Hepatocyte (in vitro differentiated cells): ENCODE measurements around the gene CHD1. TPM values are rescaled to one million over a fixed set of nuclear protein-coding genes. Genes with fewer than 3 reads are reported as not detected.
"Not testable (repeated sequence)": the region's sequence is repeated elsewhere in the genome, so short reads cannot be mapped to it uniquely, and the experiment has no call there.

Experiments used
- DNase-seq: peaks from one replicate; pipeline ENCODE4 v3.0.0-alpha.2; 2016; ENCODE audit warnings: low spot score
- H2AFZ ChIP-seq: fragments of 200-600 bp; sonication (generic); 2 replicates; pipeline ENCODE4 v1.6.0; 2016; ENCODE audit warnings: antibody characterized with exemption, mild to moderate bottlenecking
- H3K27ac ChIP-seq: fragments of 200-600 bp; sonication (generic); 2 replicates; pipeline ENCODE4 v1.5.1; 2016; ENCODE audit warnings: mild to moderate bottlenecking
- H3K27me3 ChIP-seq: fragments of 200-600 bp; sonication (generic); 2 replicates; pipeline ENCODE4 v1.6.1; 2016
- H3K36me3 ChIP-seq: fragments of 200-600 bp; sonication (generic); replicated peaks from 2 replicates; pipeline ENCODE4 v1.5.1; 2016; ENCODE audit warnings: low read depth; ENCODE audit not compliant: insufficient read depth
- H3K4me1 ChIP-seq: fragments of 200-600 bp; sonication (generic); 2 replicates; pipeline ENCODE4 v1.5.1; 2016; ENCODE audit warnings: mild to moderate bottlenecking, moderate library complexity; ENCODE audit not compliant: insufficient read depth
- H3K4me2 ChIP-seq: fragments of 200-600 bp; sonication (generic); 2 replicates; pipeline ENCODE4 v1.6.0; 2016
- H3K4me3 ChIP-seq: fragments of 200-600 bp; sonication (generic); 2 replicates; pipeline ENCODE4 v1.5.1; 2016; ENCODE audit warnings: mild to moderate bottlenecking
- H3K79me2 ChIP-seq: fragments of 200-600 bp; sonication (generic); 2 replicates; pipeline ENCODE4 v1.6.0; 2017; ENCODE audit warnings: mild to moderate bottlenecking
- H3K9me2 ChIP-seq: fragments of 200-600 bp; sonication (generic); replicated peaks from 2 replicates; pipeline ENCODE4 v1.6.0; 2017; ENCODE audit warnings: mild to moderate bottlenecking; ENCODE audit not compliant: insufficient read depth
- H3K9me3 ChIP-seq: fragments of 200-600 bp; sonication (generic); 2 replicates; pipeline ENCODE4 v1.5.1; 2016; ENCODE audit warnings: low read depth, mild to moderate bottlenecking
- H4K20me1 ChIP-seq: fragments of 200-600 bp; sonication (generic); 2 replicates; pipeline ENCODE4 v1.6.0; 2016; ENCODE audit warnings: mild to moderate bottlenecking; ENCODE audit not compliant: insufficient read depth, poor library complexity, severe bottlenecking
- EZH2 ChIP-seq: fragments of 200-600 bp; sonication (generic); IDR thresholded peaks from 2 replicates; pipeline ENCODE4 v1.6.1; 2016; ENCODE audit warnings: antibody characterized with exemption, mild to moderate bottlenecking, borderline replicate concordance
- EZH2phosphoT487 ChIP-seq: fragments of 200-600 bp; sonication (generic); IDR thresholded peaks from one replicate; pipeline ENCODE4 v1.6.1; 2018; ENCODE audit warnings: antibody characterized with exemption, mild to moderate bottlenecking, low read depth, moderate library complexity; ENCODE audit not compliant: unreplicated experiment, severe bottlenecking
- WGBS: methylation state at CpG from one replicate; pipeline ENCODE4 v1.1.6; 2016; ENCODE audit warnings: low lambda C conversion rate; ENCODE audit errors: missing lambda C conversion rate; 5-methylcytosine and 5-hydroxymethylcytosine counted together
- polyA plus RNA-seq: library from polyadenylated mRNA; unstranded; fragments of >200 nt; fragmentation: Nextera tagmentation; extraction: Ambion mirVana; gene quantifications from 2 replicates; pipeline ENCODE4 v1.2.1, GENCODE V29; 2016
- total RNA-seq: library from RNA; depleted of rRNA; stranded (reverse); fragments of >200 nt; gene quantifications from 2 replicates; pipeline ENCODE4 v1.2.3, GENCODE V29; 2014
- TF ChIP-seq, protein P1 (sequence below): fragments of 200-600 bp; sonication (generic); IDR thresholded peaks from 2 replicates; pipeline ENCODE4 v1.5.1; 2016; ENCODE audit warnings: antibody characterized with exemption, mild to moderate bottlenecking; ENCODE audit not compliant: poor library complexity

CHD1 gene
- total and polyA plus RNA-seq, 2 experiments from 2014 or later, result 14.2 to 81.4 TPM

DNA sequence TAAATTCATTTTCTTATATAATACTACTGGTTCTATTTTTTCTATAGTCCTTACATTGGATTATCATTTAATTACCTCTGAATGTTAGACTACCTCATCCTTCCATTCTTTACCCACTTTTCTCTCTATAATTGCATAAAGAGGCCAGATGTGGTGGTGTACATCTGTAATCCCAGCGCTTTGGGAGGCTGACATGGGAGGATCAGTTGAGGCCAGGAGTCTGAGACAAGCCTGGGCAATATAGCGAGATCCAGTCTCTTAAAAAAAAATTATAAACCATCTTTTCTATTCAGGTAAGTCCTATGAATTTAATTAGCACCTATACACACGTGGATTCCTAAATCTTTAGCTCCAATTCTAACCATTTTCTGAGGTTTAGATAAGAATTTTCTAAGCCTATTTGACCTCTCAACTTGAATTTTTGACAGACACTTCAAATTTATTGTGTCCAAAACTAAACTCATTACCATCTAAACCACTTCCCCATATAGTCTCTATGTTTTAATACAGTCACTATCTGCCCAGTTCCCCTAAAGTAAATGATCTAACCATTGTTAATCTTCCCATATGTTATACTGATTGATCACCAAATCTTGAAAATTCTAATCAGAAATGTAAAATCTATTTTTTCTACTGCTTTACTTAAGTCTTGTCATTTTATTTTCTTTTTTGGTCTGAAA is 33.0 kb upstream of the CHD1 start:
- Histone ChIP-seq H3K4me3 (no peak overlapping the region), H3K27ac (no peak overlapping the region), H3K4me1 (no peaks in the 10 kb centered on the region), H3K79me2 (no peaks in the 10 kb centered on the region), H3K9me3 (no peaks in the 10 kb centered on the region), H4K20me1 (no peaks in the 10 kb centered on the region), H3K4me2 (no peak overlapping the region), H3K9me2 (no peaks in the 10 kb centered on the region), H2AFZ (no peak overlapping the region), H3K36me3 (no peaks in the 10 kb centered on the region), H3K27me3 (no peaks in the 10 kb centered on the region)
- no peak for DNase-seq
- TF ChIP-seq EZH2phosphoT487, result no peak
- TF ChIP-seq, protein P1, sequence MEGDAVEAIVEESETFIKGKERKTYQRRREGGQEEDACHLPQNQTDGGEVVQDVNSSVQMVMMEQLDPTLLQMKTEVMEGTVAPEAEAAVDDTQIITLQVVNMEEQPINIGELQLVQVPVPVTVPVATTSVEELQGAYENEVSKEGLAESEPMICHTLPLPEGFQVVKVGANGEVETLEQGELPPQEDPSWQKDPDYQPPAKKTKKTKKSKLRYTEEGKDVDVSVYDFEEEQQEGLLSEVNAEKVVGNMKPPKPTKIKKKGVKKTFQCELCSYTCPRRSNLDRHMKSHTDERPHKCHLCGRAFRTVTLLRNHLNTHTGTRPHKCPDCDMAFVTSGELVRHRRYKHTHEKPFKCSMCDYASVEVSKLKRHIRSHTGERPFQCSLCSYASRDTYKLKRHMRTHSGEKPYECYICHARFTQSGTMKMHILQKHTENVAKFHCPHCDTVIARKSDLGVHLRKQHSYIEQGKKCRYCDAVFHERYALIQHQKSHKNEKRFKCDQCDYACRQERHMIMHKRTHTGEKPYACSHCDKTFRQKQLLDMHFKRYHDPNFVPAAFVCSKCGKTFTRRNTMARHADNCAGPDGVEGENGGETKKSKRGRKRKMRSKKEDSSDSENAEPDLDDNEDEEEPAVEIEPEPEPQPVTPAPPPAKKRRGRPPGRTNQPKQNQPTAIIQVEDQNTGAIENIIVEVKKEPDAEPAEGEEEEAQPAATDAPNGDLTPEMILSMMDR, result no peak
- TF ChIP-seq EZH2, result no peak
- WGBS, result 93% methylated on average over 3 of the region's 3 CpGs

DNA sequence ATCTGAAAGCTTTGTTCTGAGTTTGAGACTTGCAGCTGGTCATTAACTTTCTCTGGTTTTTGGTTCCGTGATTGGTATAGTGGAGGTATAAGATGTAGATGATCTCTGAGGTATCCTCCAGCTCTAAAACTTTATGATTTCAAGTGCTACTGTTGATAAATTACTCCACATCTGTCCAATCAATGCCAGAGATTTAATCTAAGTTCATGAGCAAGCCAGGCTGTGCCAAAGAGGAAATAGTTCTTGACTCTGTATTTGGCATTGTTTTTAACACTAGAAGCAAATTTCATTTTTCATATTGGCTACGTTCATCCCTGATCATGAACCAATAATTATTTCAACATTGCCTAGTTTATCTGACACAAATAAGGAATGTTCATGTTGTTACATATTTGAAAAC is 28.5 kb upstream of the CHD1 start:
- Histone ChIP-seq H3K9me2 (no peaks in the 10 kb centered on the region), H3K27me3 (no peaks in the 10 kb centered on the region), H3K36me3 (no peaks in the 10 kb centered on the region), H3K79me2 (no peaks in the 10 kb centered on the region), H3K27ac (no peak overlapping the region), H3K4me2 (no peak overlapping the region), H2AFZ (no peak overlapping the region), H3K4me1 (no peaks in the 10 kb centered on the region), H3K9me3 (no peaks in the 10 kb centered on the region), H3K4me3 (no peak overlapping the region), H4K20me1 (no peaks in the 10 kb centered on the region)
- no peak for DNase-seq
- 91% methylated on average over 2 of the region's 2 CpGs for WGBS
- TF ChIP-seq, protein P1, result no peak
- TF ChIP-seq EZH2phosphoT487, result no peak

DNA sequence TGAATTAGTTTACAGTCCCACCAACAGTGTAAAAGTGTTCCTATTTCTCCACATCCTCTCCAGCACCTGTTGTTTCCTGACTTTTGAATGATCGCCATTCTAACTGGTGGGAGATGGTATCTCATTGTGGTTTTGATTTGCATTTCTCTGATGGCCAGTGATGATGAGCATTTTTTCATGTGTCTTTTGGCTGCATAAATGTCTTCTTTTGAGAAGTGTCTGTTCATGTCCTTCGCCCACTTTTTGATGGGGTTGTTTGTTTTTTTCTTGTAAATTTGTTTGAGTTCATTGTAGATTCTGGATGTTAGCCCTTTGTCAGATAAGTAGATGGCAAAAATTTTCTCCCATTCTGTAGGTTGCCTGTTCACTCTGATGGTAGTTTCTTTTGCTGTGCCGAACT is 27.1 kb upstream of the CHD1 start:
- H4K20me1 ChIP-seq, H3K27me3 ChIP-seq, H3K79me2 ChIP-seq, H3K4me3 ChIP-seq, H3K4me2 ChIP-seq, H3K9me3 ChIP-seq, H3K27ac ChIP-seq, H3K4me1 ChIP-seq, DNase-seq, H3K36me3 ChIP-seq, H2AFZ ChIP-seq, H3K9me2 ChIP-seq: not testable (repeated sequence)
- 97% methylated on average over 3 of the region's 3 CpGs for WGBS

DNA sequence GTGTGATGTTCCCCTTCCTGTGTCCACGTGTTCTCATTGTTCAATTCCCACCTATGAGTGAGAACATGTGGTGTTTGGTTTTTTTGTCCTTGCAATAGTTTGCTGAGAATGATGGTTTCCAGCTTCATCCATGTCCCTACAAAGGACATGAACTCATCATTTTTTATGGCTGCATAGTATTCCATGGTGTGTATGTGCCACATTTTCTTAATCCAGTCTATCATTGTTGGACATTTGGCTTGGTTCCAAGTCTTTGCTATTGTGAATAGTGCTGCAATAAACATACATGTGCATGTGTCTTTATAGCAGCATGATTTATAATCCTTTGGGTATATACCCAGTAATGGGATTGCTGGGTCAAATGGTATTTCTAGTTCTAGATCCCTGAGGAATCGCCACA is 26.7 kb upstream of the CHD1 start:
- not testable (repeated sequence) for H3K9me2 ChIP-seq, H3K9me3 ChIP-seq, H2AFZ ChIP-seq, H3K4me1 ChIP-seq, H3K79me2 ChIP-seq, H3K36me3 ChIP-seq, H4K20me1 ChIP-seq, H3K4me3 ChIP-seq, H3K4me2 ChIP-seq, H3K27ac ChIP-seq, H3K27me3 ChIP-seq, DNase-seq
- 92% methylated on average over 2 of the region's 2 CpGs for WGBS
